ENCODE results near the gene PARVB.

GRCh38 chr22:44207981-44208317 is 183.8 kb downstream of the PARVB start:
- TF ChIP-seq CTCF (IDR thresholded peaks at IDR 0.05; ENCODE audit: poor library complexity), result no peak
- TF ChIP-seq EZH2 (IDR thresholded peaks at IDR 0.05; ENCODE audit: borderline replicate concordance), result no peak
- TF ChIP-seq EZH2phosphoT487 (IDR thresholded peaks at IDR 0.05; ENCODE audit: low read depth, severe bottlenecking, unreplicated experiment), result no peak
